Measurements from ENCODE around the gene INPP4B. TPM values are rescaled to one million over a fixed set of nuclear protein-coding genes. Genes with fewer than 3 reads are reported as not detected.

INPP4B gene
- total RNA-seq, 1 experiment from 2014 or later, result 41.0 TPM

DNA sequence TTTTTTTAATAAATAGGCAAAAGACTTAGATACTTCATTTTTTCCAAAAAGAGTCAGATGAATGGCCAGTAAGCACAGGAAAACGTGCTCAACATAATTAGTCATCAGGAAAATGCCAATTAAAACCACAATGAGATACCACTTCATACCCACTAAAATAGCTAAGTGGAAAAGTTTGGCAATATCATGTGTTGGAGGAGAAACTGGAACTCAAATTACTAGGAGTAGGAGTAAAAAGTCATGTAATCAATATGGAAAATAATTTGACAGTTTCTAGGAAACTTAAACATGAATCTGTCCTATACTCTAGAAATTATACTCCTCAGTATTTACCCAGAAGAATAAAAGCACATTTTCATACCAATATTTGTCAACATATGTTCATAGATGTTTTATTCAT lies 449.8 kb downstream of the INPP4B start:
- CTCF ChIA-PET, result no interaction called here
- POLR2A ChIA-PET (ENCODE audit: unreplicated experiment), result interaction anchor here (0.7 kb wide), 1 partner anchor 1118 kb away, joined by 4 read pairs; no protein-coding TSS in a partner anchor

DNA sequence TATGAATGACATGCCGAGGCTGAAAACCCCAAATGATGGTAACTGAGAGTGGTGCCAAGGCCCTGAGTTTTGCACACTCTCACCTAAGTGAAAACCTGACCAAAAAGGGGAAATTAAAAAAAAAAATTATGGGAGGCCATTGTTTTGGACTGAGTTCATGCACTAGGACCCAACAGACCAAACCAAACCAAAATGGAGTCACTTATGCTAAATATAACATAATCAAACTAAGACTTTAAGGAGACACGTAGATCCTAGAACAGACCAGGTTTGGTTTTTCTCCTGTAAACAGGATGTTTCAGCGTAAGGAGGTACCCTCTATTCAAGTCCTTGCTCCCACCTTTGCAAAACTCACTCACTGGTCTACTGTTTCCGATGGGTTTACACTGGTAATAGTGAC lies 453.0 kb downstream of the INPP4B start:
- Histone ChIP-seq H4K20me1 (ENCODE audit: low read length) (no peaks in the 10 kb centered on the region), H2AFZ (ENCODE audit: low read length) (no peak overlapping the region), H3K9me2 (replicated peaks; ENCODE audit: low read length) (no peaks in the 10 kb centered on the region), H3K27me3 (ENCODE audit: low read length) (no peaks in the 10 kb centered on the region), H3K4me3 (ENCODE audit: low read length) (no peak overlapping the region), H3F3A (ENCODE audit: low read length, unreplicated experiment) (no peaks in the 10 kb centered on the region), H3K36me3 (ENCODE audit: low read depth, low read length) (0 out of 2 replicates have a peak, but pooled peaks cover 9% of the 10 kb centered on the region), H3K4me1 (ENCODE audit: insufficient read depth, low read length) (peaks cover 20% of the 10 kb centered on the region), H3K9me3 (ENCODE audit: low read length) (no peaks in the 10 kb centered on the region), H3K27ac (ENCODE audit: low read length) (no peak overlapping the region), H3K9ac (ENCODE audit: low read length) (no peak overlapping the region), H3K4me2 (ENCODE audit: low read length) (no peak overlapping the region), H3K79me2 (ENCODE audit: low read length) (peaks cover 6% of the 10 kb centered on the region; the same call in 1 of the 2 replicates)
- no peak for ATAC-seq
- ChIA-PET POLR2A (ENCODE audit: unreplicated experiment) (no interaction called here), CTCF (no interaction called here)
- no TSS peak for BruUV-seq (replicated peaks)
- intact Hi-C loops (cut with micrococcal nuclease), result no loop called here
- DNase-seq, result no peak
- TF ChIP-seq EZH2phosphoT487 (IDR thresholded peaks at IDR 0.05; ENCODE audit: borderline replicate concordance, low read length), result no peak
- no peak for TF ChIP-seq EZH2 (IDR thresholded peaks at IDR 0.05; ENCODE audit: low read length, unreplicated experiment)
- no peak for TF ChIP-seq CTCF (conservative IDR thresholded peaks at IDR 0.05; ENCODE audit: low read depth, low read length)

More for the DNA sequence above, 449.8 kb downstream of the INPP4B start:
- H3K4me3 ChIP-seq (ENCODE audit: low read length), result no peak overlapping the region
- no peaks in the 10 kb centered on the region for H3K9me2 ChIP-seq (replicated peaks; ENCODE audit: low read length)
- no peak overlapping the region for H3K4me2 ChIP-seq (ENCODE audit: low read length)
- BruUV-seq (replicated peaks), result no TSS peak
- no peak for ATAC-seq
- 0 out of 2 replicates have a peak, but pooled peaks cover 9% of the 10 kb centered on the region for H3K36me3 ChIP-seq (ENCODE audit: low read depth, low read length)
- TF ChIP-seq CTCF (conservative IDR thresholded peaks at IDR 0.05; ENCODE audit: low read depth, low read length) (no peak), EZH2phosphoT487 (IDR thresholded peaks at IDR 0.05; ENCODE audit: borderline replicate concordance, low read length) (no peak), EZH2 (IDR thresholded peaks at IDR 0.05; ENCODE audit: low read length, unreplicated experiment) (no peak)
- peak; percentile 30 for DNase-seq
- intact Hi-C loops (cut with micrococcal nuclease), result no loop called here
- no peaks in the 10 kb centered on the region for H3F3A ChIP-seq (ENCODE audit: low read length, unreplicated experiment)
- no peaks in the 10 kb centered on the region for H3K27me3 ChIP-seq (ENCODE audit: low read length)
- no peak overlapping the region for H2AFZ ChIP-seq (ENCODE audit: low read length)
- no peak overlapping the region for H3K27ac ChIP-seq (ENCODE audit: low read length)
- peaks cover 16% of the 10 kb centered on the region for H3K4me1 ChIP-seq (ENCODE audit: insufficient read depth, low read length)
- no peaks in the 10 kb centered on the region for H4K20me1 ChIP-seq (ENCODE audit: low read length)
- H3K79me2 ChIP-seq (ENCODE audit: low read length), result peaks cover 9% of the 10 kb centered on the region; the same call in 1 of the 2 replicates
- no peaks in the 10 kb centered on the region for H3K9me3 ChIP-seq (ENCODE audit: low read length)
- no peak overlapping the region for H3K9ac ChIP-seq (ENCODE audit: low read length)

- POLR2A ChIA-PET (ENCODE audit: unreplicated experiment), result no interaction called here
- intact Hi-C loops (cut with micrococcal nuclease), result no loop called here
- Histone ChIP-seq H3K36me3 (ENCODE audit: low read depth, low read length) (0 out of 2 replicates have a peak, but pooled peaks cover 3% of the 10 kb centered on the region), H3K79me2 (ENCODE audit: low read length) (no peaks in the 10 kb centered on the region), H3K9ac (ENCODE audit: low read length) (no peak overlapping the region), H3K9me2 (replicated peaks; ENCODE audit: low read length) (no peaks in the 10 kb centered on the region), H3K9me3 (ENCODE audit: low read length) (no peaks in the 10 kb centered on the region), H3K27ac (ENCODE audit: low read length) (no peak overlapping the region), H3K4me3 (ENCODE audit: low read length) (no peak overlapping the region), H3K27me3 (ENCODE audit: low read length) (no peaks in the 10 kb centered on the region), H3K4me1 (ENCODE audit: insufficient read depth, low read length) (peaks cover 9% of the 10 kb centered on the region), H2AFZ (ENCODE audit: low read length) (no peak overlapping the region), H3K4me2 (ENCODE audit: low read length) (no peak overlapping the region), H4K20me1 (ENCODE audit: low read length) (no peaks in the 10 kb centered on the region), H3F3A (ENCODE audit: low read length, unreplicated experiment) (no peaks in the 10 kb centered on the region)
- DNase-seq (no peak), ATAC-seq (no peak)
- BruUV-seq (replicated peaks), result no TSS peak
- CTCF ChIA-PET, result no interaction called here
- no peak for TF ChIP-seq CTCF (conservative IDR thresholded peaks at IDR 0.05; ENCODE audit: low read depth, low read length)
- no peak for TF ChIP-seq EZH2phosphoT487 (IDR thresholded peaks at IDR 0.05; ENCODE audit: borderline replicate concordance, low read length)
- TF ChIP-seq EZH2 (IDR thresholded peaks at IDR 0.05; ENCODE audit: low read length, unreplicated experiment), result no peak
Measured at GRCh38 chr4:142386856-142387255, 459.2 kb downstream of the INPP4B start.

Data from PC-3 (cell line).